Stimulated activated CD4-positive, alpha-beta T cell treated with anti-CD3 and anti-CD28 coated beads, Interleukin-1b, Interleukin-23, amount 100 ng/mL, for 4 hours (primary cell): ENCODE measurements around the gene LAYN.

ENCODE experiments used
- DNase-seq, 2 donors: peaks; one replicate each; pipeline ENCODE4 v3.0.0-alpha.2; 2020; ENCODE audit warnings: low read depth in 2 of 2

LAYN gene

GRCh38 chr11:111561791-111562325 is 21.3 kb downstream of the LAYN start:
- DNase-seq = no peak

DNA sequence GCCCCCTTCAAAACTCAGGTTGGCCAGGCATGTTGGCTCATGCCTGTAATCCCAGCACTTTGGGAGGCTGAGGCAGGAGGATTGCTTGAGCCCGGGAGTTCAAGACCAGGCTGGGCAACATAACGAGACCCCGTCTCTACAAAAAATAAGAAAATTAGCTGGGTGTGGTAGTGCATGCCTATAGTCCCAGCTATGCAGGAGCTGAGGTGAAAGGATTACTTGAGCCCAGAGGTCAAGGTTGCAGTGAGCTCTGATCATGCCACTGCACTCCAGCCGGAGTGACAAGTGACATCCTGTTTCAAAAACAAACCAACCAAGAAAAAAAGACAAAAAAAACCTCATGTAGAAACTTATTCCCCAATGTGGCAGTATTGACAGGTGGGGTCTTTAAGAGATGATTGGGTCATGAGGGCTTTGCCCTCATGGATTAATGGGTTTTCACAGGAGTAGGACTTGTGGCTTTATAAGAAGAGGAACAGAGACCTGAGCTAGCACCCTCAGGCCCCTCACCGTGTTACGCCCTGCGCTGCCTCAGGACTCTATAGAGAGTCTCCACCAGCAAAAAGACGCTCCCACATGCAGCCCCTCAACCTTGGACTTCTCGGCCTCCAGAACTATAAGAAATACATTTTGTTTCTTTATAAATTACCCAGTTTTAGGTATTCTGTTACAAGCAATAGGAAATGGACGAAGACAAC is 22.3 kb downstream of the LAYN start:
- DNase-seq = no peak

DNA sequence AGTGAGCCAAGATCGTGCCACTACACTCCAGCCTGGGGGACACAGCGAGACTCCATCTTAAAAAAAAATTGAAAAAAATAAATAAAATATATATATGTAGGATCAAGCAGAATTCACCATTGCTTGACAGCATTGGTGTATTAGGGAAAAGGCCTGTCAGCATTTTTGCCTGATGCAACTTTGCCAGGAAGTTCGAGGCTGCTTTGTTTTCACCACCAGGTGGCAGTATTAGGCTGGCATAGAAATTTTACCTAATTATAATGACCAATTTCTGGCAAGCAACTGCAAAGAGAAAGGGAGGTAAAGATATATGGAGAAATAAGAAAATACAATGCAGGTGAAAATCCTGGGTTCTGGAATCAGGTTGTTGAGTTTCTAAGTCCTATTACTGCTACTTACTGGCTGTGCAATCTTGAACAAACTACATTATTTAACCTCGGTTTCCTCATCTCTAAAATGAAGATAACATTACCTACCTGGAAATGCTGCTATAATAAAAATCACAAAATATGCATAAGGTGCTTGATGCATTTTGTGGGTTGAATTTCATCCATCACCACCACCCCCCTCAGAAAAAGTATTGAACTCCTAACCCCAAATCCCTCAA is 24.7 kb downstream of the LAYN start:
- peak; percentile 38 to 62 for DNase-seq

- DNase-seq = no peak
These were observed 25.8 kb downstream of the LAYN start for GRCh38 chr11:111566324-111566723.

GRCh38 chr11:111569476-111569875 is 29.0 kb downstream of the LAYN start:
- DNase-seq = no peak

- DNase-seq = no peak
These were observed 30.3 kb downstream of the LAYN start for GRCh38 chr11:111570796-111571195.

GRCh38 chr11:111571829-111572501 is 31.4 kb downstream of the LAYN start:
- DNase-seq = no peak

GRCh38 chr11:111572581-111572980 is 32.1 kb downstream of the LAYN start:
- no peak for DNase-seq

- no peak for DNase-seq
These were observed 33.3 kb downstream of the LAYN start for GRCh38 chr11:111573821-111574249.

- no peak for DNase-seq
These were observed 34.1 kb downstream of the LAYN start for GRCh38 chr11:111574373-111575225.

- no peak for DNase-seq
These were observed 35.2 kb downstream of the LAYN start for GRCh38 chr11:111575740-111576139.

DNA sequence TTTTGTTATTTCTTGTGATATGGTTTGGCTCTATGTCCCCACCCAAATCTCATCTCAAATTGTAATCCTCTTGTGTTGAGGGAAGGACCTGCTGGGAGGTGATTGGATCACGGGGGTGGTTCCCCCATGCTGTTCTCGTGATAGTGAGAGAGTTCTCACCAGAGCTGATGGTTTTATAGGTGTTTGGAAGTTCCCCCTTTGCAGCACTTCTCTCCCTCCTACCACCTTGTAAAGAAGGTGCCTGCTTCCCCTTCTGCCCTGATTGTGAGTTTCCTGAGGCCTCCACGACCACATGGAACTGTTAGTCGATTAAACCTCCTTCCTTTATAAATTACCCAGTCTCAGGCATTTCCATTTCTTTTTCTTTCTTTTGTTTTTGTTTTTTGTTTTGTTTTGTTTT is 37.3 kb downstream of the LAYN start:
- DNase-seq = no peak

DNA sequence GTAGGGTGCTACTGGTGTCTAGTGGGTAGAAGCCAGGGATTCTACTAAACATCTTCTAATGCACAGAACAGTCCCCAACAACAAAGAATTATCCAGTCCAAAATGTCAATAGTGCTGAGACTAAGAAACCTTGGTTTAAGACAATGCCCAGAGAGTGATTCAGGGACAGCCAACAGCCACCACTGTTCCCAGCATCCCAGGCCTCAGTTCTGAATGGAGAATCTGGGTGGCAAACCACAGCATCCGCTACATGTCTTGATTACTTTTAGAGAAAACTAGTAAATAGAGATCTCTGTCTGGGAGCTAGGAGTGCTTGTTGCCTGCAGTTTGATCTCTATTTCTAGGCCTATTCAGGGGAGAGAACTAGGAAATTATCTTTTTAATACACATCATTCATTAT is 40.8 kb downstream of the LAYN start:
- no peak for DNase-seq

- no peak for DNase-seq
These were observed 41.6 kb downstream of the LAYN start for GRCh38 chr11:111582163-111582562.

DNA sequence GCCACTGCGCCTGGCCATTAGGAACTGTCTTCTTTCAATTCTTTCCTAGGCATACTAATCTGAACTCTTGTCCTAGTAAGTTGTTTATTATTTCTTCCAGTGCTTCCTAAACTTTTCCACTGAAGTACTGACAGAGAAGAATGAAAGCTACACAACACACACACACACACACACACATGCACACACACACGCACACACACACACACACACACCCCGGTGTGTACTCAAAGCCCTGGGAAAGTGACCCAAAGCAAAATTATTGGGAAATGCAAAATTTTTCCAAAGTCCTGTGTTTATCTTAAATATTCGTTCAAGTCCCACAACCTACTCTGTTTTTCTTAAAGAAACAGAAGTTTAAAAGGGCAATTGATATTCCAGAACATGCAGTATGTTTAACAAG is 42.4 kb downstream of the LAYN start:
- no peak for DNase-seq

- DNase-seq = no peak
These were observed 44.9 kb downstream of the LAYN start for GRCh38 chr11:111585371-111585770.

DNA sequence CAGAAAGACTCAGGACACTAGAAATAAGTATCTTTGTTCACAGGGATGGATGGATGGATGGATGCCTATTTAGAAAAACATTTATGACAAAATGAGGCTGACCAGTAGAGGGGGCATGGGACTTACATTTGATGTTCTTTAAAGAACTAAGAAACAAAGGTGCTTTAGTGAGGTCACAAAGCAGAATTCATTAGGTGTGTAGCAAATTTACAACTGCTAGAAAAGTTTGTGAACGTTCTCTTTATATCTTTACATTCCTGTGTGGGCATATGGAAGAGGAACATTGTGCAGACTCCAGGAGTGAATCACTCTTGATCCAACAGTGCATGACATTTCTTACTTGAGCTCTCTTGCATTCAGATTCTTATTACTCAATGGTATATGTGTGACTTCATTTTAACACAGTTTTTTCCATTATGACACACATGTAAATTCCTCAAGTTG is 45.9 kb downstream of the LAYN start:
- DNase-seq = peak in 1 of 2 donors; percentile 43

GRCh38 chr11:111589114-111589513 is 48.6 kb downstream of the LAYN start:
- DNase-seq = no peak

DNA sequence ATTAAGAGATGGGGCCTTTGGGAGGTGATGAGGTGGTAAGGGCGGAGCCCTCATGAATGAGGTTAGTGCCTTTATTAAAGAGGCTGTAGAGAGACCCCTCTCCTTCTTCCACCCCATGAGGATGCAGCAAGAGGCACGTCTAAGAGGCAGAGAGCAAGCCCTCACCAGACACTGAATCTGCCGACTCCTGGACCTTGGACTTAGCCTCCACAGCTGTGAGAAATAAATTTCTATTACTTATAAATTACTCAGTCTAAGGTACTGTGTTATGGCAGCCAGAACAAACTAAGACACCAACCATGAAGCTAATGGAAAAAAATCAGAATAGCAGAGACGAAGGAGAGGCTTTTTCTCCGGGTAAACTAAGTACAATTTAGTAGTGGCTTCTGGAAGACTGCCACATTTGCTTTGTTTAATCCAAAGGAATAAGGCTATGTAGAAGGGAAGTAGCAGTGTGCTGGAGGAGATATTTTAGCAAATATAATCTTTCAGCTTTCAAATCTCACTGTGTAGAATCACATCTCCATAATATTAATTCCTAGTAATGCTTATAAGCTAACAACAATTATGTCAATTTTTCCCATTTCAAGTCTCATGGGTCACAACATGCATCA is 49.5 kb downstream of the LAYN start:
- DNase-seq = no peak

- no peak for DNase-seq
These were observed 50.9 kb downstream of the LAYN start for GRCh38 chr11:111591187-111591960.

DNA sequence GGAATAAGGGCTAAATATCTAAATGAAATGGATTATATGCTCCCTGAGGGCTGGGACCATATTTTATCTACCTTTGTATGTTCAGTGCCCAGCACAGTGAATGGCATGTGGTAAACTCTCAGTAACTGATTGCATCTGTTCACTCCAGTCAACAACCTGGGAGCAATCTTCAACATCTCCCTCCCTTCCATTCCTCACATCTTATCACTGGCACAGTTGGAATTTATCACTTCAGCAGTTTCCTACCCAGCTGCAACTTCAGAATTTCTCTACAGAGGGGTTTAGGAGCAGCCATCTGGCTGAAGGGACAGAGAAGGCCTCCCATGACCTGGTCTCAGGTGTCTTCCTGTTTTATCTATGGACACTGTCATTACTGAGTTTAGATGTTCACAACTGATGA is 52.0 kb downstream of the LAYN start:
- DNase-seq = no peak
